SK-N-SH (cell line): ENCODE measurements around the gene TSSK6. TPM values are rescaled to one million over a fixed set of nuclear protein-coding genes. Genes with fewer than 3 reads are reported as not detected.

ENCODE experiments used
- CTCF ChIA-PET: fragments of 300-600, 350-600 bp; formaldehyde crosslinking; extraction: SDS; loops from one replicate; lab custom pipeline; 2021; lab: Yijun Ruan, JAX
- POLR2A ChIA-PET: fragments of 350-600 bp; sonication (Branson Sonifier 250); formaldehyde crosslinking; extraction: SDS; loops from one replicate; lab custom pipeline; 2020; ENCODE audit warnings: antibody characterized with exemption, inconsistent platforms; lab: Yijun Ruan, JAX
- DNase-seq: peaks from one replicate; pipeline ENCODE4 v3.0.0; 2012
- H2AFZ ChIP-seq: fragments of 200-600 bp; sonication (generic); 2 replicates; pipeline ENCODE4 v1.8.1; 2016; ENCODE audit warnings: antibody characterized with exemption, mild to moderate bottlenecking, low read depth
- H3F3A ChIP-seq: fragments of 200-600 bp; sonication (generic); replicated peaks from 2 replicates; pipeline ENCODE3; 2016; ENCODE audit warnings: antibody characterized with exemption, mild to moderate bottlenecking; ENCODE audit not compliant: insufficient read depth
- H3K27ac ChIP-seq, 2 experiments: fragments of 200-500 bp in 1 of 2; fragments of 200-600 bp in 1 of 2; sonication (Bioruptor generic) in 1 of 2; sonication (generic), shearing (Covaris generic) in 1 of 2; 2 replicates each; pipeline versions ENCODE4 v1.5.1 to v1.6.1; 2014 to 2016; ENCODE audit warnings: low read depth in 2 of 2, inconsistent platforms in 1 of 2, low read length in 1 of 2, mild to moderate bottlenecking in 1 of 2, mixed read lengths in 1 of 2
- H3K27me3 ChIP-seq: fragments of 200-600 bp; sonication (generic), shearing (Covaris generic); 2 replicates; pipeline ENCODE4 v1.6.1; 2016; ENCODE audit warnings: mixed run types; ENCODE audit not compliant: insufficient read depth
- H3K36me3 ChIP-seq, 2 experiments: fragments of 200-500 bp in 1 of 2; fragments of 200-600 bp in 1 of 2; sonication (Bioruptor generic) in 1 of 2; sonication (generic) in 1 of 2; replicated peaks in 1 of 2; 2 replicates each; pipeline versions ENCODE3 to v1.5.1; 2014 to 2016; ENCODE audit warnings: low read length in 1 of 2, mild to moderate bottlenecking in 1 of 2; ENCODE audit not compliant: insufficient read depth in 2 of 2, control insufficient read depth in 1 of 2
- H3K4me1 ChIP-seq, 2 experiments: fragments of 200-500 bp in 1 of 2; fragments of 200-600 bp in 1 of 2; sonication (Bioruptor generic) in 1 of 2; sonication (generic), shearing (Covaris generic) in 1 of 2; 2 replicates each; pipeline versions ENCODE4 v1.5.1 to v1.6.1; 2014 to 2016; ENCODE audit warnings: low read depth in 1 of 2, low read length in 1 of 2, mixed run types in 1 of 2; ENCODE audit not compliant: insufficient read depth in 2 of 2, control insufficient read depth in 1 of 2
- H3K4me2 ChIP-seq: fragments of 200-600 bp; sonication (generic), shearing (Covaris generic); 2 replicates; pipeline ENCODE4 v1.6.1; 2017; ENCODE audit warnings: mixed run types
- H3K4me3 ChIP-seq, 2 experiments: fragments of 200-500 bp in 1 of 2; fragments of 200-600 bp in 1 of 2; sonication (Bioruptor generic) in 1 of 2; sonication (generic), shearing (Covaris generic) in 1 of 2; 2 replicates each; pipeline versions ENCODE4 v1.5.1 to v1.8.1; 2014 to 2016; ENCODE audit warnings: low read depth in 2 of 2, inconsistent platforms in 1 of 2, low read length in 1 of 2, mild to moderate bottlenecking in 1 of 2, mixed read lengths in 1 of 2, moderate library complexity in 1 of 2
- H3K79me2 ChIP-seq: fragments of 200-600 bp; sonication (generic); 2 replicates; pipeline ENCODE4 v1.8.1; 2017; ENCODE audit warnings: mild to moderate bottlenecking; ENCODE audit not compliant: insufficient read depth
- H3K9ac ChIP-seq: fragments of 200-600 bp; sonication (generic); 2 replicates; pipeline ENCODE4 v1.6.1; 2017; ENCODE audit warnings: mixed run types
- H3K9me2 ChIP-seq: fragments of 200-600 bp; sonication (generic); 2 replicates; pipeline ENCODE4 v1.6.1; 2017; ENCODE audit warnings: mixed run types
- H3K9me3 ChIP-seq: fragments of 200-600 bp; sonication (generic); 2 replicates; pipeline ENCODE4 v1.6.1; 2017; ENCODE audit warnings: mixed run types, mild to moderate bottlenecking, moderate library complexity
- H4K20me1 ChIP-seq: fragments of 200-600 bp; sonication (generic); 2 replicates; pipeline ENCODE4 v1.6.1; 2017; ENCODE audit warnings: mild to moderate bottlenecking, mixed run types; ENCODE audit not compliant: insufficient read depth
- EZH2phosphoT487 ChIP-seq: fragments of 200-600 bp; sonication (generic); IDR thresholded peaks from 2 replicates; pipeline ENCODE4 v1.6.1; 2017; ENCODE audit warnings: low read depth, mixed run types, mild to moderate bottlenecking, antibody characterized with exemption, moderate library complexity, borderline replicate concordance
- MEF2A ChIP-seq: IDR thresholded peaks from 2 replicates; pipeline ENCODE4 v1.4.0; 2012; ENCODE audit warnings: low read depth, borderline replicate concordance
- NFIC ChIP-seq: IDR thresholded peaks from 2 replicates; pipeline ENCODE4 v1.4.0; 2012; ENCODE audit warnings: borderline replicate concordance
- REST ChIP-seq: IDR thresholded peaks from 2 replicates; pipeline ENCODE4 v1.6.1; 2012; ENCODE audit warnings: mild to moderate bottlenecking, low read depth, low read length, moderate library complexity
- SIN3A ChIP-seq: IDR thresholded peaks from 2 replicates; pipeline ENCODE4 v1.6.1; 2012; ENCODE audit warnings: low read depth, mild to moderate bottlenecking, low read length, moderate library complexity, borderline replicate concordance
- SMC3 ChIP-seq: IDR thresholded peaks from 2 replicates; pipeline ENCODE4 v1.6.1; 2012; ENCODE audit warnings: low read depth, low read length, improper control_type of control experiment
- TCF12 ChIP-seq: IDR thresholded peaks from 2 replicates; pipeline ENCODE4 v1.4.0; 2012
- WGBS: methylation state at CpG from one replicate; pipeline ENCODE4 v1.1.6; 2017; ENCODE audit warnings: low lambda C conversion rate; 5-methylcytosine and 5-hydroxymethylcytosine counted together
- polyA plus RNA-seq, 3 experiments: library from polyadenylated mRNA; depleted of rRNA; stranded (reverse); fragments of >200 nt; gene quantifications; 2 replicates each; pipeline ENCODE4 v1.2.3, GENCODE V29; 2012
- TF ChIP-seq, protein P1 (sequence below): IDR thresholded peaks from 2 replicates; pipeline ENCODE4 v1.4.0; 2012; ENCODE audit warnings: low read depth, borderline replicate concordance

The TSSK6 gene
- polyA plus RNA-seq, 1 of the 3 experiments (the other 2 are of a cell fraction), result 3.1 TPM

GRCh38 chr19:19537075-19538048 lies 22.0 kb upstream of the TSSK6 start:
- no peaks in the 10 kb centered on the region for H3K27me3 ChIP-seq
- no peaks in the 10 kb centered on the region for H3K9me3 ChIP-seq
- CTCF ChIA-PET, result interaction anchor here (0.9 to 15.3 kb wide), 3 partner anchors 8 to 106 kb away, joined by 3 to 258 read pairs (median 7); partner anchors contain the start of genes GMIP and YJEFN3
- H3K79me2 ChIP-seq, result no peaks in the 10 kb centered on the region
- POLR2A ChIA-PET, result interaction anchor here (0.5 kb wide), 1 partner anchor 8 kb away, joined by 3 read pairs; no protein-coding TSS in a partner anchor
- H3F3A ChIP-seq, result peaks cover 10% of the 10 kb centered on the region
- no peaks in the 10 kb centered on the region for H3K9me2 ChIP-seq
- no peaks in the 10 kb centered on the region for H4K20me1 ChIP-seq
- no peak for DNase-seq
- H3K27ac ChIP-seq, result no peak overlapping the region
- H3K36me3 ChIP-seq, result no peaks in the 10 kb centered on the region
- no peak overlapping the region for H2AFZ ChIP-seq
- peaks cover 0 to 26% of the 10 kb centered on the region in 2 experiments; a peak in 1 of 4 replicates for H3K4me1 ChIP-seq
- peak overlapping the region in 1 of 2 experiments; percentile 44; a peak in 2 of 4 replicates for H3K4me3 ChIP-seq
- no peak overlapping the region for H3K9ac ChIP-seq
- TF ChIP-seq TCF12, result no peak
- no peak for TF ChIP-seq REST
- no peak for TF ChIP-seq SMC3
- no peak for TF ChIP-seq SIN3A
- TF ChIP-seq MEF2A, result no peak
- TF ChIP-seq NFIC, result no peak
- TF ChIP-seq, protein P1, sequence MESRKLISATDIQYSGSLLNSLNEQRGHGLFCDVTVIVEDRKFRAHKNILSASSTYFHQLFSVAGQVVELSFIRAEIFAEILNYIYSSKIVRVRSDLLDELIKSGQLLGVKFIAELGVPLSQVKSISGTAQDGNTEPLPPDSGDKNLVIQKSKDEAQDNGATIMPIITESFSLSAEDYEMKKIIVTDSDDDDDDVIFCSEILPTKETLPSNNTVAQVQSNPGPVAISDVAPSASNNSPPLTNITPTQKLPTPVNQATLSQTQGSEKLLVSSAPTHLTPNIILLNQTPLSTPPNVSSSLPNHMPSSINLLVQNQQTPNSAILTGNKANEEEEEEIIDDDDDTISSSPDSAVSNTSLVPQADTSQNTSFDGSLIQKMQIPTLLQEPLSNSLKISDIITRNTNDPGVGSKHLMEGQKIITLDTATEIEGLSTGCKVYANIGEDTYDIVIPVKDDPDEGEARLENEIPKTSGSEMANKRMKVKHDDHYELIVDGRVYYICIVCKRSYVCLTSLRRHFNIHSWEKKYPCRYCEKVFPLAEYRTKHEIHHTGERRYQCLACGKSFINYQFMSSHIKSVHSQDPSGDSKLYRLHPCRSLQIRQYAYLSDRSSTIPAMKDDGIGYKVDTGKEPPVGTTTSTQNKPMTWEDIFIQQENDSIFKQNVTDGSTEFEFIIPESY, result no peak
- no peak for TF ChIP-seq EZH2phosphoT487
- WGBS, result 83% methylated on average over 34 of the region's 59 CpGs
- no peak overlapping the region for H3K4me2 ChIP-seq
